Myocyte (in vitro differentiated cells): Measurements from ENCODE around the gene GRIA3. TPM values are rescaled to one million over a fixed set of nuclear protein-coding genes. Genes with fewer than 3 reads are reported as not detected.
"Not testable (repeated sequence)": the region's sequence is repeated elsewhere in the genome, so short reads cannot be mapped to it uniquely, and the experiment has no call there.

Experiments
- DNase-seq: peaks from one replicate; pipeline ENCODE4 v3.0.0-alpha.2; 2012; ENCODE audit warnings: low read depth
- total RNA-seq: library from RNA; depleted of rRNA; stranded (reverse); fragments of >200 nt; gene quantifications from 2 replicates; pipeline ENCODE4 v1.2.3, GENCODE V29; 2014

GRIA3 gene
- total RNA-seq, 1 donor from 2014 or later: not detected

DNA sequence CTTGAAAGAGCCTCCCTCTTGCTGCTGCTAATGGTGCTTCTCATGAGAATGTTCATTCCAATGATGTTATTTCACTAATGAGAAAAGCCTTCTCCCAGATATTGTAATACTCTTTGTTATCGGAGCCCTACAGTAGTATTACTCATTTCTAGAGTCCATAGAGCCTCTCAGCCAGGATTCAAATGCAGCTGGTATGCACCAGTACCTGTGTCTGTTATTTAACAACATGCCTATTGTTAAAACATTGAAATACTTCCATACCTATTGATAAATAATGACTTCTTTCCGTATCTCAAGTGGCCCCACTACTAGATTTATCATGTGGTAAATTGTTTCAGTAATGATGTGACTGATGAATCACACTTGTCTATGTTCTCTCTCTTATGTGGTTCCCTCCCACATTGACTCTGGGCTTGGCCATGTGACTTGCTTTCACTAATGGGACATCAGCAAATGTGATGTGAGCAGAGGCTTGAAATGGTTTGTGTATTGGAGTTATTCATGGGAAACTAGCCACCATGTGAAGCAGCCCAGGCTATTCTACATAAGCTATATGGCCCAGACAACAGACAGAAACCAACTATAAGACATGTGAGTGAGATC, 341.1 kb downstream of the GRIA3 start:
- DNase-seq: no peak

DNA sequence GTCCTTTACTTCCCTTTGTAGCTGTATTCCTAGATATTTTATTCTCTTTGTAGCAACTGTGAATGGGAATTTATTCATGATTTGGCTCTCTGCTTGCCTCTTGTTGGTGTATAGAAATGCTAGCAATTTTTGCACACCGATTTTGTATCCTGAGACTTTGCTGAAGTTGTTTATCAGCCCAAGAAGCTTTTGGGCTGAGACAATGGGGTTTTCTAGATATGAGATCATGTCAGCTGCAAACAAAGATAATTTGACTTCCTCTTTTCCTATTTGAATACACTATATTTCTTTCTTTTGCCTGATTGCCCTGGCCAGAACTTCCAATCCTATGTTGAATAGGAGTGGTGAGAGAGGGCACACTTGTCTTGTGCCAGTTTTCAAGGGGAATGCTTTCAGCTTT, 346.6 kb downstream of the GRIA3 start:
- not testable (repeated sequence) for DNase-seq
